PC-9 (cell line): Measurements from ENCODE around the gene CLMN.

Experiments
- EZH2 ChIP-seq: fragments of 200-600 bp; sonication (generic); IDR thresholded peaks from 2 replicates; pipeline ENCODE4 v1.8.0; 2017; ENCODE audit warnings: antibody characterized with exemption, low read depth
- TF ChIP-seq, protein P1 (sequence below): fragments of 200-600 bp; sonication (generic); conservative IDR thresholded peaks from 2 replicates; pipeline ENCODE4 v1.6.1; 2017; ENCODE audit warnings: mixed run types, antibody characterized with exemption, mild to moderate bottlenecking, moderate library complexity

GRCh38 chr14:95352481-95352880, 32.8 kb upstream of the CLMN start:
- TF ChIP-seq, protein P1, sequence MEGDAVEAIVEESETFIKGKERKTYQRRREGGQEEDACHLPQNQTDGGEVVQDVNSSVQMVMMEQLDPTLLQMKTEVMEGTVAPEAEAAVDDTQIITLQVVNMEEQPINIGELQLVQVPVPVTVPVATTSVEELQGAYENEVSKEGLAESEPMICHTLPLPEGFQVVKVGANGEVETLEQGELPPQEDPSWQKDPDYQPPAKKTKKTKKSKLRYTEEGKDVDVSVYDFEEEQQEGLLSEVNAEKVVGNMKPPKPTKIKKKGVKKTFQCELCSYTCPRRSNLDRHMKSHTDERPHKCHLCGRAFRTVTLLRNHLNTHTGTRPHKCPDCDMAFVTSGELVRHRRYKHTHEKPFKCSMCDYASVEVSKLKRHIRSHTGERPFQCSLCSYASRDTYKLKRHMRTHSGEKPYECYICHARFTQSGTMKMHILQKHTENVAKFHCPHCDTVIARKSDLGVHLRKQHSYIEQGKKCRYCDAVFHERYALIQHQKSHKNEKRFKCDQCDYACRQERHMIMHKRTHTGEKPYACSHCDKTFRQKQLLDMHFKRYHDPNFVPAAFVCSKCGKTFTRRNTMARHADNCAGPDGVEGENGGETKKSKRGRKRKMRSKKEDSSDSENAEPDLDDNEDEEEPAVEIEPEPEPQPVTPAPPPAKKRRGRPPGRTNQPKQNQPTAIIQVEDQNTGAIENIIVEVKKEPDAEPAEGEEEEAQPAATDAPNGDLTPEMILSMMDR = no peak
- TF ChIP-seq EZH2 = no peak
